ENCODE data around the gene TIMMDC1. TPM values are rescaled to one million over a fixed set of nuclear protein-coding genes. Genes with fewer than 3 reads are reported as not detected.

TIMMDC1 gene
- total RNA-seq, 1 experiment from 2014 or later: 121 TPM

DNA sequence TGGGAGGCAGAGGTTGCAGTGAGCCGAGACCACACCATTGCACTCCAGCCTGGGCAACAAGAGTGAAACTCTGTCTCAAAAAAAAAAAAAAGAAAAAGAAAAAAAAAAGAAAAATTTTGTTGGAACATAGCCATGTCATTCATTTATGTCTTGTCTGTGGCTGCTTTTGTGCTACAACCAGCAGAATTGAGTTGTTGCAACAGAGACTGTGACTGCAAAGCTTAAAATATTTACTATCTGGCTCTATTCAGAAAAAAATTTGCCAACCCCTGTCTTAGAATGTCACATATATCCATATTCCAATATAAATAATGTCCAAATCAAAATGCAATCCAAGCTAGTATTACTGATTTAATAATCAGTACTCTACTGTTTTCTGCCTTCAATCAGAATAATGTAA is 35.9 kb downstream of the TIMMDC1 start (continued):
- TF ChIP-seq, protein P1, sequence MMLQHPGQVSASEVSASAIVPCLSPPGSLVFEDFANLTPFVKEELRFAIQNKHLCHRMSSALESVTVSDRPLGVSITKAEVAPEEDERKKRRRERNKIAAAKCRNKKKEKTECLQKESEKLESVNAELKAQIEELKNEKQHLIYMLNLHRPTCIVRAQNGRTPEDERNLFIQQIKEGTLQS (IDR thresholded peaks at IDR 0.05): no peak
- no peak for TF ChIP-seq CBX3 (IDR thresholded peaks at IDR 0.05; ENCODE audit: low read depth)

DNA sequence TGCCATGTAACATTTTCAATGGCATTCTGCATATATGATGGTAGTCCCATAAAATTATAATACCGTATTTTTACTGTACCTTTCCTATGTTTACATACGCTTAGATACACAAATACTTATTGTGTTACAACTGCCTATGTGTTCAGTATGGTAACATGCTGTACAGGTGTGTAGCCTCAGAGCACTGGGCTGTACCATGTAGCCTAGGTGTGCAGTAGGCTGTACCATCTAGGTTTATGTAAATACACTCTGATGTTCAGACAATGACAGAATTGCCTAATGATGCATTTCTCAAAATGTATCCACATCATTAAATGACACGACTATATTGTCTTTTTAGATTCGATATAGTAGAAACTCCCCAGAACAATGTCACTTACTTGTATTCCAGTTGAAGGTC is 38.4 kb downstream of the TIMMDC1 start:
- TF ChIP-seq CBX3 (IDR thresholded peaks at IDR 0.05; ENCODE audit: low read depth): no peak
- TF ChIP-seq EZH2phosphoT487 (IDR thresholded peaks at IDR 0.05; ENCODE audit: borderline replicate concordance): no peak
- no peak for TF ChIP-seq SRF (IDR thresholded peaks at IDR 0.05; ENCODE audit: low read depth)
- no peak for TF ChIP-seq RAD21 (IDR thresholded peaks at IDR 0.05; ENCODE audit: low read depth)
- no peak for TF ChIP-seq YY1 (IDR thresholded peaks at IDR 0.05; ENCODE audit: extremely low read depth, insufficient replicate concordance, low read depth, low read length)
- no peak for TF ChIP-seq EGR1 (IDR thresholded peaks at IDR 0.05; ENCODE audit: low read depth)
- TF ChIP-seq ZFX (IDR thresholded peaks at IDR 0.05): no peak
- TF ChIP-seq, protein P2, sequence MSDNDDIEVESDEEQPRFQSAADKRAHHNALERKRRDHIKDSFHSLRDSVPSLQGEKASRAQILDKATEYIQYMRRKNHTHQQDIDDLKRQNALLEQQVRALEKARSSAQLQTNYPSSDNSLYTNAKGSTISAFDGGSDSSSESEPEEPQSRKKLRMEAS (IDR thresholded peaks at IDR 0.05): no peak
- TF ChIP-seq POLR2A (IDR thresholded peaks at IDR 0.05; ENCODE audit: borderline replicate concordance, extremely low read depth, insufficient read depth, insufficient read length): no peak
- TF ChIP-seq ZNF274 (IDR thresholded peaks at IDR 0.05; ENCODE audit: low read depth, low read length): no peak
- TF ChIP-seq, protein P3, sequence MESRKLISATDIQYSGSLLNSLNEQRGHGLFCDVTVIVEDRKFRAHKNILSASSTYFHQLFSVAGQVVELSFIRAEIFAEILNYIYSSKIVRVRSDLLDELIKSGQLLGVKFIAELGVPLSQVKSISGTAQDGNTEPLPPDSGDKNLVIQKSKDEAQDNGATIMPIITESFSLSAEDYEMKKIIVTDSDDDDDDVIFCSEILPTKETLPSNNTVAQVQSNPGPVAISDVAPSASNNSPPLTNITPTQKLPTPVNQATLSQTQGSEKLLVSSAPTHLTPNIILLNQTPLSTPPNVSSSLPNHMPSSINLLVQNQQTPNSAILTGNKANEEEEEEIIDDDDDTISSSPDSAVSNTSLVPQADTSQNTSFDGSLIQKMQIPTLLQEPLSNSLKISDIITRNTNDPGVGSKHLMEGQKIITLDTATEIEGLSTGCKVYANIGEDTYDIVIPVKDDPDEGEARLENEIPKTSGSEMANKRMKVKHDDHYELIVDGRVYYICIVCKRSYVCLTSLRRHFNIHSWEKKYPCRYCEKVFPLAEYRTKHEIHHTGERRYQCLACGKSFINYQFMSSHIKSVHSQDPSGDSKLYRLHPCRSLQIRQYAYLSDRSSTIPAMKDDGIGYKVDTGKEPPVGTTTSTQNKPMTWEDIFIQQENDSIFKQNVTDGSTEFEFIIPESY (IDR thresholded peaks at IDR 0.05; ENCODE audit: extremely low read depth, insufficient replicate concordance, low read length): no peak
- TF ChIP-seq SIN3A (IDR thresholded peaks at IDR 0.05; ENCODE audit: low read depth): no peak
- TF ChIP-seq SP1 (IDR thresholded peaks at IDR 0.05; ENCODE audit: low read depth): no peak
- no peak for TF ChIP-seq TCF7L2 (IDR thresholded peaks at IDR 0.05; ENCODE audit: borderline replicate concordance, extremely low read depth, insufficient read depth, insufficient read length)
- TF ChIP-seq, protein P4, sequence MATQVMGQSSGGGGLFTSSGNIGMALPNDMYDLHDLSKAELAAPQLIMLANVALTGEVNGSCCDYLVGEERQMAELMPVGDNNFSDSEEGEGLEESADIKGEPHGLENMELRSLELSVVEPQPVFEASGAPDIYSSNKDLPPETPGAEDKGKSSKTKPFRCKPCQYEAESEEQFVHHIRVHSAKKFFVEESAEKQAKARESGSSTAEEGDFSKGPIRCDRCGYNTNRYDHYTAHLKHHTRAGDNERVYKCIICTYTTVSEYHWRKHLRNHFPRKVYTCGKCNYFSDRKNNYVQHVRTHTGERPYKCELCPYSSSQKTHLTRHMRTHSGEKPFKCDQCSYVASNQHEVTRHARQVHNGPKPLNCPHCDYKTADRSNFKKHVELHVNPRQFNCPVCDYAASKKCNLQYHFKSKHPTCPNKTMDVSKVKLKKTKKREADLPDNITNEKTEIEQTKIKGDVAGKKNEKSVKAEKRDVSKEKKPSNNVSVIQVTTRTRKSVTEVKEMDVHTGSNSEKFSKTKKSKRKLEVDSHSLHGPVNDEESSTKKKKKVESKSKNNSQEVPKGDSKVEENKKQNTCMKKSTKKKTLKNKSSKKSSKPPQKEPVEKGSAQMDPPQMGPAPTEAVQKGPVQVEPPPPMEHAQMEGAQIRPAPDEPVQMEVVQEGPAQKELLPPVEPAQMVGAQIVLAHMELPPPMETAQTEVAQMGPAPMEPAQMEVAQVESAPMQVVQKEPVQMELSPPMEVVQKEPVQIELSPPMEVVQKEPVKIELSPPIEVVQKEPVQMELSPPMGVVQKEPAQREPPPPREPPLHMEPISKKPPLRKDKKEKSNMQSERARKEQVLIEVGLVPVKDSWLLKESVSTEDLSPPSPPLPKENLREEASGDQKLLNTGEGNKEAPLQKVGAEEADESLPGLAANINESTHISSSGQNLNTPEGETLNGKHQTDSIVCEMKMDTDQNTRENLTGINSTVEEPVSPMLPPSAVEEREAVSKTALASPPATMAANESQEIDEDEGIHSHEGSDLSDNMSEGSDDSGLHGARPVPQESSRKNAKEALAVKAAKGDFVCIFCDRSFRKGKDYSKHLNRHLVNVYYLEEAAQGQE (IDR thresholded peaks at IDR 0.05; ENCODE audit: low read depth): no peak
- DNase-seq (ENCODE audit: low read depth, low spot score) (no peak), ATAC-seq (no peak)
- Histone ChIP-seq H4K20me1 (ENCODE audit: insufficient read depth) (no peaks in the 10 kb centered on the region), H3K79me2 (ENCODE audit: insufficient read depth, low read length) (no peaks in the 10 kb centered on the region), H3K9ac (ENCODE audit: low read length) (no peak overlapping the region), H3K9me2 (ENCODE audit: insufficient read depth) (no peaks in the 10 kb centered on the region), H3K27me3 (ENCODE audit: insufficient read depth, low read length) (no peaks in the 10 kb centered on the region), H3K9me3 (ENCODE audit: control insufficient read depth in 1 of 2, insufficient read depth in 1 of 2, low read depth in 1 of 2, low read length in 2 of 2) (no peaks in the 10 kb centered on the region), H3K27ac (ENCODE audit: low read depth, low read length) (no peak overlapping the region), H3K4me3 (replicated peaks in 1 of 2; ENCODE audit: low read depth in 1 of 2, low read length in 2 of 2) (no peak overlapping the region), H3K36me3 (ENCODE audit: control insufficient read depth in 1 of 2, insufficient read depth in 2 of 2, low read length in 2 of 2) (no peaks in the 10 kb centered on the region), H2AFZ (ENCODE audit: low read depth, low read length, poor library complexity, severe bottlenecking) (no peak overlapping the region), H3K4me1 (ENCODE audit: control insufficient read depth in 1 of 2, insufficient read depth in 2 of 2, low read length in 2 of 2) (no peaks in the 10 kb centered on the region), H3K4me2 (ENCODE audit: low read length) (no peak overlapping the region)
- RAD21 ChIA-PET (ENCODE audit: low non-redundant PET in 1 of 2, low total read pairs in 2 of 2, uncharacterized antibody in 2 of 2, unreplicated experiment in 2 of 2): no interaction called here
- no TSS peak for BruUV-seq (replicated peaks)
- CTCF ChIA-PET: no interaction called here
- POLR2A ChIA-PET: no interaction called here
- intact Hi-C loops (cut with micrococcal nuclease): no loop called here
